ENCODE measurements around the gene EGFR.
"Not testable (repeated sequence)": the region's sequence is repeated elsewhere in the genome, so short reads cannot be mapped to it uniquely, and the experiment has no call there.

The EGFR gene

DNA sequence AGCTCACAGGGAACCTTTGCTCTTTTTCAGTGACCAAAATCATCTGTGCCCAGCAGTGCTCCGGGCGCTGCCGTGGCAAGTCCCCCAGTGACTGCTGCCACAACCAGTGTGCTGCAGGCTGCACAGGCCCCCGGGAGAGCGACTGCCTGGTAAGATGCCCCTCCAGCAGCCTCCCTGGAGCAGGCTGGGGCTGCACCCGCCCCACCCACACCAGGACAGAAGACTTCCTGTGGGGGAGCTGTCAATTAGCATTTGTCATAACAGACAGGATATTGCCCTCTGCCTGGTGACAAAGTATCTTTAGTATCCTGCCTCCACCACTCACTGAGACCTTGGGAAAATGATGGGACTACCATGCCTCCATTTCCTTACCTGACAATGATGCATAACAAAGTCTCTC lies 133.7 kb downstream of the EGFR start:
- DNase-seq = no peak

DNA sequence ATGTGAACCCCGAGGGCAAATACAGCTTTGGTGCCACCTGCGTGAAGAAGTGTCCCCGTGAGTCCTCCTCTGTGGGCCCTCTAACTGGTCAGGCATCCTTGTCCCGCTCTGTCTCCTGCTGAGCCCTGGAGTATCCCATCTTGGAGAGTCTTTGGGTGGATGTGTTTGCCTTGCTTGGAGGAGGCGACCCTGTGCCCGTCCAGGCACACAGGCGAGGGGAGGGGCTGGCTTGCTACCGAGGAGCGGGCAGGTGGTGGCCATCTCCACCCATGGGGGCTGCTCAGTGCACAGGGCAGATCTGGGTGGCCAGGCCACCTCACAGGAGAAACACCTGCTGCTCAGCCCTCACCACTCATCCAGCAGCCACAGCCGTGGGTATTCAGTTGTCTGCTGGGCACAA lies 135.3 kb downstream of the EGFR start:
- no peak for DNase-seq

DNA sequence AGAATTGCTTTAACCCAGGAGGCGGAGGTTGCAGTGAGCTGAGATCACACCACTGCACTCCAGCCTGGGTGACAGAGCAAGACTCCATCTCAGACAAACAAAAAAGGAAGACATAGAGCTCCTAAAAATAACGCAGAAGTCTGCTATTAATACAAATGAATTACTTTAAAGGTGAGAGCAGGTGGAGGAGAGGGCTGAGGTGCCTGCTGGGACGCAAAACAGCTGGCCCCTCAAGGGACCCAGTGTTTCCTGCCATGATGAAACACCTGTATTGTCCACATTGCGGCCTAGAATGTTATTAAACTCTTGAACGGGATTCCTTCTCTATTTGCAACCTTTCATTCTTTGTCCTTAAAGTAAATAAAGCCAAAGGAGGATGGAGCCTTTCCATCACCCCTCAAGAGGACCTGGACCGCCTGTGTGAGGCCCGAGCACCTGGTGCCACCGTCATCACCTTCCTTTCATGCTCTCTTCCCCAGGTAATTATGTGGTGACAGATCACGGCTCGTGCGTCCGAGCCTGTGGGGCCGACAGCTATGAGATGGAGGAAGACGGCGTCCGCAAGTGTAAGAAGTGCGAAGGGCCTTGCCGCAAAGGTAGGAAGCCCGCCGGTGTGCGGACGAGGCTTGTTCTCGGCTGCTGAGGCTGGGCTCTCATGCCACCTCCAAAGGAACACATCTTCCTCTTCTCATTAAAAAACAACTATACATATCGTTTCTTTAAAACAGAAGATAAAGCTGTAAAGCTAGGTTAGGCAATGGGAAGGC lies 136.7 kb downstream of the EGFR start:
- DNase-seq = no peak

- DNase-seq = no peak
These were observed 138.3 kb downstream of the EGFR start for GRCh38 chr7:55156919-55157763.

DNA sequence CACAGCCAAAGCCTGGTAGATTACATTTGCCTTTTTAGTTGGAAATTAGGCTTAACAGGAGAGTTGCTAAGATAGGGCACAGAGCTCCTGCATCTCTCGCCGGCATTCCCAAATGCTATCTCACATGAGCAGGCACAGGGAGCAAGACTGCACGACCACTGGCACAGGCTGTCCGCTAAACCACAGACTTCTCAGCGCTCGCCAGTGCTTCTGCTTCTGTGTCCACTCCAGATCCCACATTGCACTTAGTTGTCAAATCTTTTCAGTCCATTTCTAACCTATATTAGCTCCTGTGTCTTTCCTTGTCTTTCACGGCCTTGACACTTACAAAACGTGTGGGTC lies 138.9 kb downstream of the EGFR start:
- DNase-seq = no peak

DNA sequence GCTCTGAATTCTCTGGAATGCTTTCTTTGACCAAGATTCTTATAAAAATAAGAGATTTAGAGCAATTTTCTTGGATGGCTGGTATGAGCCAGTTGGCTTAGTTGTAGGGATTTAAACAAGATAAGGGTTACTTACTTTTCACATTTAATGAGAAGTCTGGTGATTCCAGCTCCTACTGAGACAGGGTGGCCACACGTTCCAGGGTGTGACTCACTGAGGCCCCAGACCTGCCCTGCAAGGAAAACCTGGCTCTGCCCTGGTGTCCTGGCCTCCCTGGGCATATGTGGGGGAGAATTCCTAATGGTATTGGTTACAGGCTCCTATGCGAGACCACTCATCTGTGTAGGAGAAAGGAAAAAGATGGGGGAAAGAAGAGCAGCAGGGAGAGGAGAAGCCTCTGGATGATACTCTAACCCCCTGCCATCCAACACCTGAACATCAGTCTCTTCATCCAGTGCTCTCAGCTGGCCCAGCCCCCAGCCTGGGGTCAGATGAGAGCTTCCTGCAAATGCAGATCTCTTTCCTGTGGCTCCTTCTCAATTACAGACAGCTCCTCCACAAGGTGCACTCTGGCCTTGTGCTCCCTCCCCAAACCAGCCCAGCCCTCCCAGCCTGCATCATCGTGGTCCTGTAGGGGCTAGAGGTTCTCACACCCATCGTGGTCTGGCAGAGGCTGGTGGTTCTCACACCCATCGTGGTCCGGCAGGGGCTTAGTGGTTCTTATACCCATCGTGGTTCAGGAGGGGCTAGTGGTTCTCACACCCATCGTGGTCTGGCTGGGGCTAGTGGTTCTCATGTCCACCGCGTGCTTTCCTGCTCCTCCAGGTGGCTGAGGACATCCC lies 139.9 kb downstream of the EGFR start:
- DNase-seq = no peak

- no peak for DNase-seq
These were observed 141.7 kb downstream of the EGFR start for GRCh38 chr7:55160539-55160938.

GRCh38 chr7:55161154-55161687 lies 142.4 kb downstream of the EGFR start:
- DNase-seq = no peak

DNA sequence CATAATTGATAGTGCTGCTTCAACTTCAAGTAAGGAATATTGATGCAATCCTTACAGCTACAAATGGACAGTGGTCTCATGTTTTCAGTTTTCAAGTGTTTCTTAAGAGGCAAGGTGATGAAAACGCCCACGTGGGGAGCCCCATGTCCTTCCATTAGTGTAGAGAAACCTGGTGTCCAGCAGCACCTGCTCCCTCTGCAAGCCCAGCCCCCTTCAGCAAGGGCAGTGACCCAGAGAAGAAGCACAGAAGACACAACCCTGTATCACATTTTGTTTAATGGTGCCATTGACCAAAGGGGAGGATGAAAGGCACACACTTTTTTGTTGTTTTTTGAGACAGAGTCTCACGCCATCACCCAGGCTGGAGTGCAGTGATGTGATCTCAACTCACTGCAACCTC lies 143.7 kb downstream of the EGFR start:
- no peak for DNase-seq

GRCh38 chr7:55163733-55164132 lies 144.9 kb downstream of the EGFR start:
- no peak for DNase-seq

DNA sequence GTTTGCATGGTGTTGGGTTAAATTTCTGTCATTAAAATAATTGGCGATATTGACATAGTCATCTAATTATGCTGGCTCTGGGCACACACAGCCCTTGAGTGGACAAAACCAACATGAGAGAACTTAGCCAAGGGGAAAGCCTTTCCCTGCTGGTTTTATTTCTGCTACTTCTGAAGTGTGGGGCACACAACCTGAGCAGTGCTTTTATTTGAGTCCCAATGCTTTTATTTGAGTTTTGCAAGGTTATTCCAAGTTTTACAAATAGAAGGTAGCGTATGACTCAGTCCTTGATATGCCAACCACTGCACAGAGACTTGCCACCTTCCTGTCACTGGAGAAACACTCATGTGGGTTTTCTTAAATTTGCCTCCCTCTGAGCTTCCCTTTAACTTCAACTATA lies 145.7 kb downstream of the EGFR start:
- DNase-seq = no peak

- DNase-seq = no peak
These were observed 146.5 kb downstream of the EGFR start for GRCh38 chr7:55165176-55165861.

- DNase-seq = not testable (repeated sequence)
These were observed 148.5 kb downstream of the EGFR start for GRCh38 chr7:55167296-55167695.

DNA sequence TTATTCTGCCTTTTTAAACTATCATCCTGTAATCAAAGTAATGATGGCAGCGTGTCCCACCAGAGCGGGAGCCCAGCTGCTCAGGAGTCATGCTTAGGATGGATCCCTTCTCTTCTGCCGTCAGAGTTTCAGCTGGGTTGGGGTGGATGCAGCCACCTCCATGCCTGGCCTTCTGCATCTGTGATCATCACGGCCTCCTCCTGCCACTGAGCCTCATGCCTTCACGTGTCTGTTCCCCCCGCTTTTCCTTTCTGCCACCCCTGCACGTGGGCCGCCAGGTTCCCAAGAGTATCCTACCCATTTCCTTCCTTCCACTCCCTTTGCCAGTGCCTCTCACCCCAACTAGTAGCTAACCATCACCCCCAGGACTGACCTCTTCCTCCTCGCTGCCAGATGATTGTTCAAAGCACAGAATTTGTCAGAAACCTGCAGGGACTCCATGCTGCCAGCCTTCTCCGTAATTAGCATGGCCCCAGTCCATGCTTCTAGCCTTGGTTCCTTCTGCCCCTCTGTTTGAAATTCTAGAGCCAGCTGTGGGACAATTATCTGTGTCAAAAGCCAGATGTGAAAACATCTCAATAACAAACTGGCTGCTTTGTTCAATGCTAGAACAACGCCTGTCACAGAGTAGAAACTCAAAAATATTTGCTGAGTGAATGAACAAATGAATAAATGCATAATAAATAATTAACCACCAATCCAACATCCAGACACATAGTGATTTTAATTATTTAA lies 151.7 kb downstream of the EGFR start:
- DNase-seq = no peak

- no peak for DNase-seq
These were observed 152.3 kb downstream of the EGFR start for GRCh38 chr7:55171157-55171556.

DNA sequence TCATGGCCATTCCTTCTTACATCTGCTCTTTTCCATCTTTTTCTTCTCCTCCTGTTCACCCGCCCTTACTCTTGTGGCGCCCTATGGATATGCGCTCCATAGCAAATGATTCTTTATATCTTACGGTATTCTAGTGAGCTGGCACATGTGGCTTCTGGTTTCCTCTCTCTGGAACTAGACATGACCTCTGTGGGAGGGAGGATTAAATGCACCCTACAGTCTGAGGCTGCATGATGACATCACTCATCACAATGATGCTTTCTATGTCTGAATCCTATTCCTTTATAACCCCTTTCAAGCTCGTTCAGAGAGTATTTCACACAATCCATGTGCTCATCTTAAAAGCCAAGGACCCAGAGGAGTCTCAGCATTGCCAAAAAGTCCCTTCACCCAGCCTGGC lies 153.3 kb downstream of the EGFR start:
- no peak for DNase-seq

- DNase-seq = no peak
These were observed 154.2 kb downstream of the EGFR start for GRCh38 chr7:55172881-55173609.

DNA sequence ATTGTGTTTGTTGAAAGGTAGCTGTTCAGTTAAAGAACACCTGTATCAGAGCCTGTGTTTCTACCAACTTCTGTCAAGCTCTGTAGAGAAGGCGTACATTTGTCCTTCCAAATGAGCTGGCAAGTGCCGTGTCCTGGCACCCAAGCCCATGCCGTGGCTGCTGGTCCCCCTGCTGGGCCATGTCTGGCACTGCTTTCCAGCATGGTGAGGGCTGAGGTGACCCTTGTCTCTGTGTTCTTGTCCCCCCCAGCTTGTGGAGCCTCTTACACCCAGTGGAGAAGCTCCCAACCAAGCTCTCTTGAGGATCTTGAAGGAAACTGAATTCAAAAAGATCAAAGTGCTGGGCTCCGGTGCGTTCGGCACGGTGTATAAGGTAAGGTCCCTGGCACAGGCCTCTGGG lies 154.9 kb downstream of the EGFR start:
- DNase-seq = no peak

DNA sequence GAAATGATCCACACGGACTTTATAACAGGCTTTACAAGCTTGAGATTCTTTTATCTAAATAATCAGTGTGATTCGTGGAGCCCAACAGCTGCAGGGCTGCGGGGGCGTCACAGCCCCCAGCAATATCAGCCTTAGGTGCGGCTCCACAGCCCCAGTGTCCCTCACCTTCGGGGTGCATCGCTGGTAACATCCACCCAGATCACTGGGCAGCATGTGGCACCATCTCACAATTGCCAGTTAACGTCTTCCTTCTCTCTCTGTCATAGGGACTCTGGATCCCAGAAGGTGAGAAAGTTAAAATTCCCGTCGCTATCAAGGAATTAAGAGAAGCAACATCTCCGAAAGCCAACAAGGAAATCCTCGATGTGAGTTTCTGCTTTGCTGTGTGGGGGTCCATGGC lies 155.6 kb downstream of the EGFR start:
- no peak for DNase-seq

- DNase-seq = no peak
These were observed 156.0 kb downstream of the EGFR start for GRCh38 chr7:55174856-55175255.

DNA sequence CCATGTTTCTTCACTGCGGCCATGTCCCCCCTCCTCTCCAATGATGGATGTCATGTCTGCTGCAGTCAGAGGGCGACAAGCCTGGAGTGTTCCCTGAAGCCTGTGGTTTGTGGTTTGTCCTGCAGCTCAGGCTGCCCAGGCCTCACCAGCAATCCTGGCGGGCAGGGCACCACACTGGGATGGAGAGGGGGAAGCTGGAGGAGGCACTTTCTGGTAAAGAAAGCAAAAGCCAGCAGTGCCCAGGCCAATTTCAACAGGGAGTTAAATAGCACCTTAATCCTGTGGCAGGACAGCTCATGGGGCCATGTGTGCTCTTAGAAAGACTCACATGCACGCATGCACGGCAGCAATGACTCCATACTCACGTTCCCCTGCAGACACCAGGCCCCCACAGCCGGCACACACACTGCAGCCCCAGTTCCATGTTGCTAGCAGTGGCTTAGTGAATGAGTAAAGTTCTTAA lies 158.3 kb downstream of the EGFR start:
- no peak for DNase-seq
